ENCODE data around the gene PALD1. TPM values are rescaled to one million over a fixed set of nuclear protein-coding genes. Genes with fewer than 3 reads are reported as not detected.

Gene PALD1
- total RNA-seq, 3 donors from 2014 or later (not counting 1 experiment from before 2014, with no cell fraction given) = 0.21 TPM; not detected in 2

GRCh38 chr10:70472799-70473454 lies 5.6 kb upstream of the PALD1 start:
- H3K27me3 Mint-ChIP-seq (ENCODE audit: low read depth in 2 of 2) = peaks cover 0 to 3% of the 10 kb centered on the region in 2 donors
- DNase-seq (no peak), ATAC-seq (no peak)
- H3K4me3 Mint-ChIP-seq = no peak overlapping the region
- intact Hi-C loops (cut with micrococcal nuclease) = no loop called here
- no peaks in the 10 kb centered on the region for H3K27me3 ChIP-seq (ENCODE audit: control insufficient read depth, insufficient read depth, low read length)
- no peaks in the 10 kb centered on the region for H3K9me3 ChIP-seq (ENCODE audit: control insufficient read depth, insufficient read depth, low read length)
- H3K9me3 Mint-ChIP-seq = no peaks in the 10 kb centered on the region
- H3K27ac ChIP-seq (ENCODE audit: low read length) = no peak overlapping the region
- no peak overlapping the region for H3K27ac Mint-ChIP-seq
- peaks cover 14% of the 10 kb centered on the region for H3K4me1 ChIP-seq (ENCODE audit: control insufficient read depth, insufficient read depth, low read length)
- WGBS (ENCODE audit: insufficient coverage) = 72% methylated on average over 8 of the region's 8 CpGs
- peaks cover 5 to 17% of the 10 kb centered on the region in 2 donors for H3K4me1 Mint-ChIP-seq
- no peak for TF ChIP-seq CTCF (IDR thresholded peaks at IDR 0.05)
- no peak overlapping the region for H3K4me3 ChIP-seq (ENCODE audit: low read length)
- no peaks in the 10 kb centered on the region for H3K36me3 ChIP-seq (ENCODE audit: control insufficient read depth, insufficient read depth, low read length)
- H3K36me3 Mint-ChIP-seq = no peaks in the 10 kb centered on the region

- Histone ChIP-seq H3K4me3 (ENCODE audit: low read length) (no peak overlapping the region), H3K9me3 (ENCODE audit: control insufficient read depth, insufficient read depth, low read length) (no peaks in the 10 kb centered on the region), H3K4me1 (ENCODE audit: control insufficient read depth, insufficient read depth, low read length) (peaks cover 29% of the 10 kb centered on the region), H3K36me3 (ENCODE audit: control insufficient read depth, insufficient read depth, low read length) (no peaks in the 10 kb centered on the region), H3K27me3 (ENCODE audit: control insufficient read depth, insufficient read depth, low read length) (peaks cover 5% of the 10 kb centered on the region), H3K27ac (ENCODE audit: low read length) (no peak overlapping the region)
- Mint-ChIP-seq H3K4me3 (no peak overlapping the region), H3K27me3 (ENCODE audit: low read depth in 2 of 2) (peaks cover 0 to 3% of the 10 kb centered on the region in 2 donors), H3K9me3 (no peaks in the 10 kb centered on the region), H3K4me1 (peaks cover 10 to 29% of the 10 kb centered on the region in 2 donors), H3K27ac (no peak overlapping the region), H3K36me3 (no peaks in the 10 kb centered on the region)
- TF ChIP-seq CTCF (IDR thresholded peaks at IDR 0.05) = no peak
- DNase-seq (no peak), ATAC-seq (no peak)
- WGBS (ENCODE audit: insufficient coverage) = 100% methylated on average over 1 of the region's 2 CpGs
- intact Hi-C loops (cut with micrococcal nuclease) = no loop called here
These were observed 3.8 kb upstream of the PALD1 start for GRCh38 chr10:70474780-70475179.

GRCh38 chr10:70475661-70476060 lies 2.9 kb upstream of the PALD1 start:
- no peaks in the 10 kb centered on the region for H3K9me3 ChIP-seq (ENCODE audit: control insufficient read depth, insufficient read depth, low read length)
- no peak overlapping the region for H3K27ac ChIP-seq (ENCODE audit: low read length)
- no peaks in the 10 kb centered on the region for H3K36me3 ChIP-seq (ENCODE audit: control insufficient read depth, insufficient read depth, low read length)
- Mint-ChIP-seq H3K9me3 (no peaks in the 10 kb centered on the region), H3K4me3 (no peak overlapping the region), H3K36me3 (no peaks in the 10 kb centered on the region), H3K27ac (no peak overlapping the region), H3K4me1 (peaks cover 18 to 38% of the 10 kb centered on the region in 2 donors), H3K27me3 (ENCODE audit: low read depth in 2 of 2) (peaks cover 7 to 11% of the 10 kb centered on the region in 2 donors)
- DNase-seq (no peak), ATAC-seq (no peak)
- no peak for TF ChIP-seq CTCF (IDR thresholded peaks at IDR 0.05)
- peaks cover 5% of the 10 kb centered on the region for H3K27me3 ChIP-seq (ENCODE audit: control insufficient read depth, insufficient read depth, low read length)
- intact Hi-C loops (cut with micrococcal nuclease) = no loop called here
- H3K4me3 ChIP-seq (ENCODE audit: low read length) = no peak overlapping the region
- H3K4me1 ChIP-seq (ENCODE audit: control insufficient read depth, insufficient read depth, low read length) = peaks cover 38% of the 10 kb centered on the region
- 77% methylated on average over 8 of the region's 8 CpGs for WGBS (ENCODE audit: insufficient coverage)

Data from natural killer cell (primary cell).